ENCODE data around the gene SLC38A2.

Gene SLC38A2

DNA sequence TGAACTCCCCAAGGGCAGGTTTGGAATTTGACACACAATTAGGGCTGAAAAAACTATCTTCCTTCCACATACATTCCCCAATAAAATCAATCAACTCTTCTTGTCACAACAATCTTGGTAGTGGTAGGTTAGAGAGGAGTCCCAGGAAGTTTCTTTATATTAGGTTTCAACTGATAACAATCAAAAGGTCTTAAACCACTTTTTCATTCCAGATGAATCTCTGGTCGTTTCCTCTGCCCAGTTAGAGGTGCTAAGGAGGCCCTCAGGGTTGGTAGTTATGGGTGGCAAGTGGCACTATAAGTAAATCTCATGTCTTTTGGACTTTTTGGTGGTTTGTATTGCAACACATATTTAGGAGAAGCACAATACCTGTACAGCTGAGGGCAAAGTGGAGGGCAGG, 1.7 kb upstream of the SLC38A2 start:
- DNase-seq = no peak

DNA sequence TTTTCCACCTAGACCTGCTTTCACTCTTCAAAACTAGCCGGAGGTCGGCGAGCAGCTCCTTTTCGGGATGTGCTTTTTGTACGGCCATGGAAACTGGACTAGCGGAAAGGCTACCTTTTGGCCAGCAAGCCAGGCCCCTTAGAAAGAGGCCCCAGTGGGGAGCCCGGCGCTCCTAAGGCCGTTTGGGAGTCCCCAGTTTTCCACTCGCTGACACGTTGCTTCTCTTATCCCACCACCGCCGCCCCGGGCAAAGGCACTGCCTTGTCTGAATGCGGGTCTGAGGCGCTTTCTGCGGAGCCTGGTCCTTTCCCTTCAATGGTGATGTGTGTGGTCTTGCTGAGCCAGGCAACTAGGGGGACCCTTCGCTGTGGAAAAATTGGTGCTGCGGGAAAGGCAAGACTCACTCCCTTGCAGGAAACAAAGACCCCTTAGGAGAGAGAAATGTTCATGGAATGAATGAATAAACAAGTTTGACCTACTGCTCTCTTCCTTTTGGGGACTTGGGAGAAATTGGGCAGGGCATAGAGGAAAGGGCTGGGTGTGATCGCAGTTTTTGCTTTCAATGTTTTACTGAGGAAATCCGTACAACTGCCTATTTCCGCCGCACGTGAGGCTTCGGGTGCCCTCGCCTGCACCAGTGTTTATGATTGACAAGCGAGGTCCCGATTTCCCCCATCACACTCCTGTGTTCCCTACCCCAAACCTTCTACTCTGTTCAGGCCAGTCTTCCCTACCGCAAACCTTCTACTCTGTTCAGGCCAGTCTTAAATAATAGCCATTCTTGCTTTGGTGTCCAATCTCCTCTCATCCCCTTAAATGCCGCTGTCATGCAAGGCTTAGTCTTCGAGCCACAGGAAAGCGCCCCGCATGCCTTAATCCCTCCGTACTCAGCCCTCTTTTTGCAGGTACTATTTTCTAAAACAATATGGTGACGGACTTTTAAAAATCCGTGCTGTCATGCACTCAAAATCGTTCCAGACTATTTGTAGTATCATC, 1.0 kb upstream of the SLC38A2 start:
- DNase-seq = no peak

DNA sequence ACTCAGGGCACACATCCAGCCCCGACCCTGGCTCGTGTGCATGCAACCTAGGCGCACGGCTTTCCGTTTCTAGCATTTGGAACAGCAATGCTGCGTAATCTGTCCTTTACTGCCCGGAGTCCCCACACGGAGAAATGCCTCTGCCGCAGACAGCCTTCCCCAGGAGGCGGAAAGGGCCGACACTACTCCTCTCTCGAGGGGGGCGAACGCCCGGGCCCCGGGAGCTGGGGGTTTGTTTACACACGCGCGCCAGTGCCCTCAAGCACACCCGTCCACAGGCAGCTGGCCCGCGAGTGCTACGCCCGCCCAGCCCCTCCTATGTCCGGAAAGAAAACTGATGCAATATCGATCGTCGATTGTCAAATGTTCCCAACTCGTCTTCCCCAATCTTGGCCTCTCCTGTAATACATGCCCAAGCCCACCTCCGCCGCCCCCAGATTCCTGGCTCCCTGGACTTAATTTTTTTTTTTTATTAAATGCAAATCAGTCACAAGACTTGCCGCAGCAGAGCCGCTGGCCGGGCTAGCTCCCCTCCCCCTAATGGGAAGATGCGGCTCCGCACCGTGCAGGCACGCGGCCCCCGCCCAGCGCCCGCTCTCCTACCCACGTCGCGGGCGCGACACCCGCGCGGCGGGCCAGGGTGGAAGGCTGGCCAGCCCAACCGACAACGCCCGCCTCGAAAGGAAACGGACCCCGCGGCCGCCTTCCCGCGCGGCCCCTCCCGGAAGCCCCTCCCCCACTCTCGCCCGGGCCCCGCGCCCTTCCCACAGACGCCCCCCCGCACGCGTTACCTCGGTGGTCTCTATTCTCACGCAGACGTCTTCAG, 642 bp downstream of the SLC38A2 start:
- DNase-seq = peak; percentile 65

DNA sequence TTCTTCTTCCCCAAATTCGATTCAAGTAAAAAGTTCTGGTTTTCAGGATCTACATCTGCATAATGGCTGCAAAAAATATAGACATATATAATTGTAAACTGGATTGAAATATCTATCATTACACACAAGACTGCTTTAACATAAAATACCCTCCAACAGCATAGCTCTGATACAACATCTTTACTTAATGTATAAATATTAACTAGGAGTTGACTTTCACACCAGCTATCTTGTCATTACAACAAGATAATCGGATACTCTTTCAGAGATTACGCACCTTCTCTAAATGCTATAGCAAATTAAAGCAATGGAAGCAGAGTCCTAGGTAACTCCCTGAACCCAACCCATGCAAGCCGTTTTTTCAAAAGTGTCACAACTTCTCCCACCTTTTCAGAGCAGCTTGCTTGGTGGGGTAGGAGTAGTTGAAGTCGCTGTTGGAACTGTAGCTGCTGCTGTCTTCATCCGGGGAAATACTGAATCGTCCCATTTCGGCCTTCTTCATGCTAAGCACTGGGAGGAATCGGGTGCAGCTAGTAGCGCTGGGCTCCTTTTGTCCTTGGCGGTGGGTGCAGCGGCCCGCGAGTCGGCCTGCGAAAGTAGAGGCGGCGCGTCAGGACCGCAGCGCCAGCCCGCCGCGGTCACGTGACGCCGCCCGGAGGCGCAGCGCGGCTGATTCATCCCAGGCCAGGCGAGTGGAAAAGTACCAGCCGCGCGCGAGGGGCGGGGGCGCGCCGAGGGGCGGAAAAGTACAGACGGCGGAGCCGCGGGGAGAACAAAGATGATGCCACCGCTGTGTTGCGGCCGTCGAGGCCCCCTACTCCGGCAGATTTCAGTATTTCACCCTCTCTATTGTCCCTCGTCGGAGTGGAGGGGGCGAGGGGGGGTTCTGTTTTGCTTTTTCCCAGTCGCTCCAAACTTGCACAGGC, 1.5 kb downstream of the SLC38A2 start:
- DNase-seq = peak; percentile 86

DNA sequence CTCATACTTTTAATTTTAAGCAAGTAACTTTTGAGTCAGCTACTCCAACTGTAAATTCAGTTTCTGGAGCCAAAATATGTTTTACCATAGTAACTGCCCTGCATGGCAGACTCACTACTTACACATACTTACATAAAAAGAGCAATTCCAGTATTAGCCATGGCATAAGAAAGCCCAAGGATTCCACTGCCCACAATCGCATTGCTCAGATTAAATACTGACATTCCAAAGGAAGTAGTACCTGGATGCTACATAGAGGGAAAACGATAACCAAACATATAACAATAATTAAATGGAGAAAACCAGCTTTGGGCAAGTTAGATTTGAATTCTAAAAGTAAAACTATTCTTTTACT, 2.2 kb downstream of the SLC38A2 start:
- DNase-seq = no peak

DNA sequence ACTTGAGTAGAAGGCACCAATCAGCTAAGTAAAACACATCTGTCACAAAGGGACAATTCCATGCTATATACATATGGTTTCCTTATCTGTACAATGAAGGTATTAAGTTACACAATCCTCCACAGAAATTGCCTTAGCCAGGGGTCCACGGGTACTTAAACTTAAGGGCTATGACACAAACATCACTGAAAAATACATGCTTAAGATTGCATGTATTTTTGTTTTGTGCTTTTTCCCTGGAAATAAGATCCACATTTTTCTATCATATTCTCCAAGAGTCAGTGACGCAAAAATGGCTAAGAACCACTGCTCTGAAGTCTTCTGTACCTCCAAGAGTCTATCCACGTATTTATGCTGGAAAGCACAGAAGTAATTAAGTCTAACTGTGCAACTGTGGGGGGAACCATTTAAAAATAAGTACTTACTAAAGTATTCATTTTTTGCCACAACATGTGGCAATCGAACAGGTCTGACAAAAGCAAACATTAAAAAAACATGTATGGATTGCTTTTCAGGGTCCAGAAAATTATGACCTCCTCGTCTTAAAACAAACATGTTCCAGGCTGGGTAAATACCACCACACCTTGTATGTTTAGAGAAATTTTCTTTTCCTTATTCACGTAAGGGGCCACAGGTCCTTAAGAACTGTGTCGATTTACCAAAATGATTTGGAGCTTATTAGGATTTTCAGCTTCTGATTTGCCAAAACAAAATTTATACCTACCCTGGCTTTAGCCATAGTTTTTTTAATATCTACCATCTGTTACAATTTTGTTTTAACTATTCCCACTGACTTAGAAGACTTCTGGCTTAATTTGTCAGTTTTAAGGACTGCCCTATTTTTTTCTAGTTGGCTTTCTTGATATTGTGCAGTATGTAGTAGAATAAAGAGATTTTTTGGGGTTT, 2.8 kb downstream of the SLC38A2 start:
- DNase-seq = no peak

DNA sequence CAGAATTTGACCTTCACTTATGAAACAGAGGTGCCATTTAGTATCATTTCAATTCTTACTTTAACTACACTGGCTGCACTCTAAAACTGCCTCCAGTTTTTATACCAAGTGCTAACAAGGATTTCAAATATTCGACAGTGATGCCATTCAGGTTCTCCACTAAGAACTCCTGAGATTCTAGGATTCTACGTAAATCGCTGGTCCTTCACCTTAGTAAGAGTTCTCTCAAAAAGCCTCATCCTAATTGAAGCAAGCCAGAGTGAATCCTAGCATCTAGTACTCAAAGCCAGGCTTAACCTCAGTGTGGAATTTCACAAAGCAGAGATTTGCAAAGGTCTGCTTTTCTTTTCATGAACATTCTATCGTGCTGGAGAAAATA, 3.5 kb downstream of the SLC38A2 start:
- no peak for DNase-seq

DNA sequence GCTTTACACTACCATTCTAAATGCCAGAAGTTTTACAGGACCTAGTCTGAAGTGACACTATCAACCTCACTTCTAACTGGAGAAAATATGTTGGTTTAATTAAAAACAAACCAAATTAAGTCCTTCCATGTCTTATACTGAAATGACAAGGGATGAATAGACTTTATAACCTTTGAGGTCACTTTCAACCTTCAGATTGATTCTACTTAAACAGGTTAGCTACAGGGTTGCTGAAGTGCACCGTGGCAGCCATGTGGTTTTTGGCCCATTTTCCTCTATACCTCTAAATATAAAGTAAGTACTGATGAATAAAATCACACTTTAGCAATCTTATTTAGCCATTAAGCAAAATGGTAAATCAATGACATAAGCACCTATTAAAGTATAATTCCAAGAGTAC, 3.9 kb downstream of the SLC38A2 start:
- DNase-seq = no peak

DNA sequence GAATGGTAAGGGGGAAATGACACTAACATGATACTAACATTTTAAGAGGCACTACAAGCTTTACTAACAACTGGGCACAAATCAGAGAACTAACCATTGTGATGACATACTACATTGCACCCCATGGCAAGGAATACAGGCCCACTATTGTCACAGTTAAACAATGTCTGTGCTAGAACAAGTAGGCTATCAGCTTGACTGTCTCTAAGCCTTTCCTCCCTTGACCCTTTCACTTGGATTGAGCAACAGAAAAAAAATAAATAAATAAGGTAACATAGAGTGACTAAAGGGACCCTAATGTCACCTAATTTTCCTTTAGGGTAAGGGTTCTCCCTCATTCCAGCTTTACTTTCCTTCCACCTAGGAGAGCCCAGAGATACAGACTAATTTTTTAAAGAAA, 4.4 kb downstream of the SLC38A2 start:
- no peak for DNase-seq

DNA sequence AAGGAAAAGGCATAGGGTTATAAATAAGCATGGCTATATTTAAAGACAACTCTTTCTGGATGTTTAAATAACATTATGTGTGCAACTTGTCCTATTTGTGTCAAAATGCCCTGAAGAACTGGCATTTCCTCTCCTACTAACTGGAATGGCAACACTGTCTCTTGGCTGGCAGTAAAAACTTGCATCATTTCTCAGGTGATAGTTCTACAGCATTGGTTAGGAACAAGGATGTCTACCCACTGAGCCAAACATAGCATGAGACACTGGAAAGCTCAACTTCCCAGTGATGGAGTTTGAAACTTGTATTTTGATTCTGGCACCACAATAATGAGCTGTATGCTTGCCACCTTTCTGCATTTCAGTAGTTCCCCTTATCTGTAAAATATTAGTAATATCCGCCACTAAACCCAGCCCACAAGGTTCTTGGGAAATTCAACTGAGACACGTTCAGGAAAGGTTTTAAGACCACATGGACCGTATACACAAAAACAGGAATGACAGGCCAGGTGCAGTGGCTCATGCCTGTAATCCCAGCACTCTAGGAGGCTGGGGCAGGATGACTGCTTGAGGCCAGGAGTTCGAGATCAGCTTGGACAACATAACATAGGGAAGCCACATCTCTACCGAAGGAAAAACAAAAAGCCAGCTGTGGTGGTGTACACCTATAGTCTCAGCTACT, 5.1 kb downstream of the SLC38A2 start:
- DNase-seq = no peak

DNA sequence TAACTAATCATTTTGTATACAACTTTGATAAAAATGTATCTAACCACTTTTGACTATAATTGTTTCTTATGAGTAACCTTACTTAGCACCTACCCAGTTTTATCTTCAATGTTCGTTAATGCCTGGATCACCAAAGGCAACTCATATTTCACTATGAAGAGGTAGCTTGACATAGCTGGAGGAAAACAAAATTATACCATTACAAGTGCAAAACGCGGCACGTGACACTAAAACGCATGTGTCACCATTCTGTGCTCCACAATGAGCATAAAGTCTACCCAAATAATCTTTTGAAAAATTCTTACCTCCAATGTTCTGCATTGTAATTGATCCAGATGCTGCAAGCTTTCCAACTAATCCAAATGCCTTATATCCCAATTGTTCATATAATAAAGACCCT, 5.8 kb downstream of the SLC38A2 start:
- DNase-seq = no peak

DNA sequence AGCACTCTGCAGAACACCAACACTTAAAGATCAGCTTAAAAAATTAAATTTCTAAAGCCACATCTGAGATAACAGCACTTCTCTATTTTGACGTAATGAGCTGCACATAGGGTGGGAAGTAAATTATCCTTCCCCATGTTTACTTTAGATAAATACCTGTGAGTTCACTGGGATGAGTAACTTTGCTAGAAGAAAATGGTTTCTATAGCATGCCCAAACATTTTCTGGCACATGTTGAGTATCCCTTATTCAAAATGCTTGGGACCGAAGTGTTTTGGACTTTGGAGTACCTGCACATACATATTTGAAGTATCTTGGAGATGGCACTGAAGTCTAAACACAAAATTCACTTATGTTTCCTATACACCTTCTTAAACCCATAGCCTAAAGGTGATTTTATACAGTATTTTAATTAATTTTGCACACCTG, 6.6 kb downstream of the SLC38A2 start:
- no peak for DNase-seq

DNA sequence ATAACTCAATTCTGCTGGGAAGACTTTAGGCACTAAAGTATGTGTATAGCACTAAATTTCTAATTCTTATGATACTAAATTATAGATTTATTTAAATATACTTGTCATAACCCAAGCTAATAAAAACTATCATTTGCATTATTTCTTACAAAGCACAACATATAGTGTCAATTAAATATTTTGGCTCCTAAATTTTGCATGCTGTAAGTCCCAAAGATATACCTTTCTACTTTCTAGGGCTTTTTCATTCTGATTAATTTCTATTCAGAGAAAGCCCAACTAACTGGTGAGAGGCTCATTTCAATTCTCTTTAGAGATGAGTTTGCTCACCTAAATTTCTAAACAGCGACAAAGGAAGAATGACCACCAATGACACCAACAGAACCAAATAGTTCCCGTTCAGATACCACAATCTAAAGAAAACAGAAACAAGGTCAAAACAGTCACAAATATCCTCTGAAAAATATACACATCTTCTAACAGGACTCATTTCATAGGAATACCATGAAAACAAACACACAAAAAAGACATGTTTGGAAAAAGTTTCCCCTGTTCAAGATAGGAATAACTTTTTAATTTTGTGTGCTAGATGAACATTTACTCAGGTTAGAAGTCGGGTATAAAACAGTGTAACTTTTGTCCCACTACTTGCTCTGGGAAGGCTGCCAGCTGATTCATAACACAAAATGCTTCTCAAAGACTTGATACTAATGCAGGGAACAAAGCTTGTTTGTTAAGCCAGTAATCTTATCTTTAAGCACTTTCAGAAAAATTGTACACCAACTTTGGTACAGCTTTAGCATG, 7.6 kb downstream of the SLC38A2 start:
- no peak for DNase-seq

DNA sequence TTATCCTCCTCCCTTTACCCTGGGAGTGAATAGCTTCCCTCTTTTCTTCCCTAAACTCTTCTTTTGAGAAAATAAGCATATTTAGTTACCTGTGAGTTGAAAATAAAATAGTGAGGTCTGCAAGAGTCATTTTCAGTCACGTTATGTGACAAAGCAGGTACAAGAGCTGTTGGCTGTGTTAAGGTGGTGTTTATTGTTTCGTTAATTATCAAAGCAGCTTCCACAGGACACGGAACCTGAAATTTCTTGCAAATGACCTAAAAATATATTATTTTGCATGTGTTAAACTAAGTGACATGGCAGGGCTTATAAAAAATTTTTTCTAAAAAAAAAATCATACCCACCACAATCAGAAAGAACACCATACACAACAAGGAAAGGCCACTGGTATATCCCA, 8.3 kb downstream of the SLC38A2 start:
- no peak for DNase-seq

DNA sequence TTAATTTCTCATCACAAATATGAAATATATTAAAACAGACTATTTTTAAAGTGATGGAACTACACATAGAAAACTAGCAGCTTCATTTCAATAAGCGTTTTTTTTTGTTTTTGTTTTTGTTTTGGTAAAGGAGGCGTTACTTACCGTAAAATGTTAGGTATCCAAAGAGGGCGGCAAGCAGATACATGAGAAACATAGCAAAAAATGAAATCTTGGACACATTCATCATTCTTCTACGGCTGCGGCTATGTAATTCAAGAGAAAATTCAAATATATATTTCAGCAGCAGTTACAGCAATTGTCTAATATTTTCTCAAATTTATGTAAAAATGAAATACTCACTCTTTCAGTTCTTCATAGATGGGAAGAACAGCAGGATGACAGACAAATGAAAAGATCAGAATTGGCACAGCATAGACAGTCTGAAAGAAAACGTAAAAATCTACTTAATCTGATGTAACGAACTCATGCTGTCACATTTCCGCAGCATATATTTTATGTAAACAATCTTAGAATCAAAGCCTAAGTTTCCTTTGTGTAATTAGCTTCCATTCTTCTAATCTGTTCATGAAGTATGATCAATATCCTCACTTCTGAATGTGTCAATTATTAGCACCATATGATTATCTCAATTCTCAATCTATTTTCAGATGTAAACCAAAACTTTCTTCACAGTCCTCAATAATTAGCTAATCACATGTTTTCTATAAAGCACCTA, 8.8 kb downstream of the SLC38A2 start:
- DNase-seq = no peak

DNA sequence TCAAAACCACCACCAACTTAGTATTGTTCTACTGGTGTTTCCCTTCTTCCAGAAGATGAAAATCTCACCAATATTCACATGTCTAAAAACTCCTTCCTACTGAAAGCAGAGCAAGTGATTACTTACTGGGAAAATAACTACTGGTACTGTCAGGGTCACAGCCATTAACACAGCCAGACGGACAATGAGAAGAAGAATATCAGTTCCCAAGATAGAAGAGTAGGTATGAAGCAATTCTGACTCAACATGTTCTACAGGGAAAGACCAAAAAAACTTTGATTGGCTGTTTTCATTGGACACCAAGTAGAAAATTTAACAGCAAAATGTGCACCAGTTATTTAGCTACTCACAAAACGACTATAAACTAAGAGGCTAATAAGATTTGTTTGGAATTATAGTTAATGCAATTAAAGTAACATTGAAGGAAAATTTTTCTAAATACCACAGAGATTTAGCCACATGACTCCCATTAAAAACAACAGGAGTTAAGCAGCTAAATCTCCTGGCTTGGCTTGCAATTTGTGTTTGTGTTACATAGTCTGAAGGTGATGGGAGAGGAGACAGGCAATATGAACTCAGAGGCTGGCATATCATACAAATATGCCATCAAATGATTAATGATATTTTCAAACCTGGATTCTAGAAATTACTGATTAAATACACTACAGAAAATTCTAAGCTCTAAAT, 9.5 kb downstream of the SLC38A2 start:
- no peak for DNase-seq

DNA sequence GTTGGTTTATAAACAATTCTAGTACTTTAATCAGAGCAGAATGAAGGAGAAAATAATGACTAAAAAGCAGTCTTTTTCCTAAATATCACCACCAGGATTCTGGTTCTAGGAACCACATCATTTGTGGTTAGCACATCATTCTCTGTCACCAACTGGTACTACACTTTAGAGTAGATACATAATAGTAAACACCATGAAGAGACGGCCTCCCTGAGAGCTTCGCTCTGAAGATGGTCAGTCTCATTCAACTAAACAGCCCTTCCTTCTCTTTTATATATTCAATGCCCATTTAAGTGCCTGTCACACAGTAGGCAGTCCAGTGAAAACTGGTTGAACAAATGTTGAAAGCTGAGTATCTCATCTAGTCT, 10.9 kb downstream of the SLC38A2 start:
- DNase-seq = no peak

DNA sequence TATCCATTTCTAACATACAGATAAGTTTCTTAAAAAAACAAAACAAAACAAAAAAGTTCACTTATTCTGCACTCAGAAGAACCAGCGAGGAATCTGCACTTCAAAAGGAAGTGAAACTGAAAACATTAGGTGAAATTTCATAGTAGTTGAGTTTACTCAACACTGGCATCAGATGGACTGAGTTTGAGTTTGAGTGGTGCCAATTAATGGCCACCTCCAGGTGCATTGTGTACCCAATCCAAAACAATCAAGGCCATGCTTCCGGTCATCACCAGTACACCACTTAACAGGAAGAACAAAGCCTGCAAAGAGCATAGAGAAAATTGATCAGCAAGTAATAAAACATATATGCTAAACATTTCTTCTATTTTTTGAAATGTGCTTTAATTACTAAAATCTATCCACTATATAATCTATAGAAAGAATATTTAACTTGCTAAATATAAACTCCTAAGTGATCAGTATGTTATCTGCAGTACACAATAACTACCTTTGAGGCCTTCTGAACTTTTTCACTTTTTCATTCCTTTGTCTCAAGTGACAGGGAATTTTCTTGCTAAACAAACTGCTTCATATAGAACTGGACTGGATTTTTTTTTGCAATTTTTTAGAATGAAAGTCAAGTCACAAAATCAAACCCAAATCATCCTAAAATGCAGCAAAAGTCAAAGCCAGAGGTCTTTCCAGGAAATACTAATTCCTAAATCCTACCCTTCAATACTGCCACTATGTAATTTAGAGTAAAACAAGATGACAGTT, 11.5 kb downstream of the SLC38A2 start:
- no peak for DNase-seq

Measured in NCI-H1105 treated with DMSO at 0.1 percent for 48 hours (cell line).